Gastrocnemius medialis (tissue), 4 donors: ENCODE results near the gene GABRB3. TPM values are rescaled to one million over a fixed set of nuclear protein-coding genes. Genes with fewer than 3 reads are reported as not detected.
A peak's percentile ranks its signal among the peaks of the same experiment; 100 is the strongest.

Experiments used
- ATAC-seq, 2 donors: fragments of 150-250 bp; one replicate each; pipeline ENCODE4 v1.9.1; 2016
- DNase-seq, 2 donors: peaks; one replicate each; pipeline ENCODE4 v3.0.0-alpha.2; 2019
- H3K27ac ChIP-seq, 4 donors: fragments of 200-600 bp; sonication (generic); 1 replicate in 1 of 4; 2 replicates in 3 of 4; pipeline ENCODE4 v1.5.1; 2016 to 2018; ENCODE audit warnings: mild to moderate bottlenecking in 2 of 4, moderate library complexity in 1 of 4
- H3K27me3 ChIP-seq, 3 donors: fragments of 200-600 bp; sonication (generic) in 2 of 3; 1 replicate in 1 of 3; 2 replicates in 2 of 3; pipeline versions ENCODE4 v1.5.1 to v1.6.0; 2016 to 2019; ENCODE audit warnings: mild to moderate bottlenecking in 1 of 3, moderate library complexity in 1 of 3
- H3K36me3 ChIP-seq, 2 donors: fragments of 200-600 bp; sonication (generic) in 1 of 2; one replicate each; pipeline ENCODE4 v1.5.1; 2017 to 2018
- H3K4me1 ChIP-seq, 2 donors: fragments of 200-600 bp; sonication (generic) in 1 of 2; one replicate each; pipeline ENCODE4 v1.5.1; 2016 to 2017; ENCODE audit warnings: mild to moderate bottlenecking in 2 of 2
- H3K4me3 ChIP-seq, 4 donors: fragments of 200-600 bp; sonication (generic) in 3 of 4; 1 replicate in 1 of 4; 2 replicates in 3 of 4; pipeline ENCODE4 v1.5.1; 2016 to 2019; ENCODE audit warnings: mild to moderate bottlenecking in 2 of 4
- H3K9me3 ChIP-seq, 3 donors: fragments of 200-600 bp; sonication (generic) in 2 of 3; 1 replicate in 1 of 3; 2 replicates in 2 of 3; pipeline ENCODE4 v1.5.1; 2016 to 2019
- CTCF ChIP-seq, 5 experiments: fragments of 450-650 bp in 3 of 5; fragments of 200-600 bp in 2 of 5; sonication (generic) in 2 of 5; IDR thresholded peaks in 4 of 5; conservative IDR thresholded peaks in 1 of 5; 1 replicate in 4 of 5; 2 replicates in 1 of 5; pipeline ENCODE4 v1.5.1; 2016 to 2019; ENCODE audit warnings: antibody characterized with exemption in 5 of 5, mild to moderate bottlenecking in 3 of 5, moderate library complexity in 3 of 5
- POLR2A ChIP-seq, 2 donors: fragments of 450-650 bp; IDR thresholded peaks; one replicate each; pipeline ENCODE4 v1.6.1; 2017; ENCODE audit warnings: antibody characterized with exemption in 2 of 2, mild to moderate bottlenecking in 2 of 2, moderate library complexity in 2 of 2
- in situ Hi-C, 4 donors: fragments of 200-750 bp; cut with MboI; loops; one replicate each; pipeline versions ENCODE4 v1.15.0 to v1.8.0; 2017; ENCODE audit warnings: low sequenced_read_pairs in 4 of 4
- intact Hi-C: fragments of 100-400 bp; cut with DNase I; formaldehyde crosslinking; loops from one replicate; pipeline ENCODE4 v1.15.1; 2023; ENCODE audit warnings: low total_unique reads
- total RNA-seq, 4 donors: library from RNA; depleted of rRNA; stranded (reverse); fragments of >200 nt; gene quantifications; one replicate each; pipeline versions ENCODE4 v1.1.0 to v1.2.3, GENCODE V29; 2016

GABRB3 gene
- total RNA-seq, 4 donors from 2014 or later, result 0.23 to 0.91 (median 0.35) TPM

GRCh38 chr15:26773067-26773877, 406 bp upstream of the GABRB3 start:
- H3K27ac ChIP-seq, result no peak overlapping the region
- in situ Hi-C loops, result no loop called here
- no peak for ATAC-seq
- peak overlapping the region in 2 of 4 donors; percentile 15 to 21 for H3K4me3 ChIP-seq
- no peaks in the 10 kb centered on the region for H3K4me1 ChIP-seq
- H3K36me3 ChIP-seq, result no peaks in the 10 kb centered on the region
- TF ChIP-seq POLR2A (IDR thresholded peaks at IDR 0.05) (no peak), CTCF (IDR thresholded peaks at IDR 0.05 in 4 of 5, conservative IDR thresholded peaks at IDR 0.05 in 1 of 5) (no peak)
- no peak for DNase-seq
- no peaks in the 10 kb centered on the region for H3K9me3 ChIP-seq
- H3K27me3 ChIP-seq, result peaks cover 23 to 45% (median 23%) of the 10 kb centered on the region in 3 donors
- intact Hi-C loops, result no loop called here

GRCh38 chr15:26771578-26772153, 1.2 kb downstream of the GABRB3 start:
- in situ Hi-C loops (no loop called here), intact Hi-C loops (no loop called here)
- no peak for DNase-seq
- TF ChIP-seq POLR2A (IDR thresholded peaks at IDR 0.05) (no peak), CTCF (IDR thresholded peaks at IDR 0.05 in 4 of 5, conservative IDR thresholded peaks at IDR 0.05 in 1 of 5) (no peak)
- Histone ChIP-seq H3K9me3 (no peaks in the 10 kb centered on the region), H3K4me3 (peak overlapping the region in 1 of 4 donors; percentile 17), H3K4me1 (no peaks in the 10 kb centered on the region), H3K27ac (no peak overlapping the region), H3K36me3 (no peaks in the 10 kb centered on the region), H3K27me3 (peaks cover 23 to 45% (median 26%) of the 10 kb centered on the region in 3 donors)
- ATAC-seq, result no peak

- ATAC-seq (no peak), DNase-seq (no peak)
- Histone ChIP-seq H3K9me3 (no peaks in the 10 kb centered on the region), H3K27me3 (peaks cover 23 to 45% (median 26%) of the 10 kb centered on the region in 3 donors), H3K27ac (no peak overlapping the region), H3K4me3 (no peak overlapping the region), H3K4me1 (no peaks in the 10 kb centered on the region), H3K36me3 (no peaks in the 10 kb centered on the region)
- intact Hi-C loops (no loop called here), in situ Hi-C loops (no loop called here)
- TF ChIP-seq POLR2A (IDR thresholded peaks at IDR 0.05) (no peak), CTCF (IDR thresholded peaks at IDR 0.05 in 4 of 5, conservative IDR thresholded peaks at IDR 0.05 in 1 of 5) (no peak)
These were observed 1.7 kb downstream of the GABRB3 start for GRCh38 chr15:26771168-26771567.

- H3K27me3 ChIP-seq, result peaks cover 22 to 24% (median 22%) of the 10 kb centered on the region in 3 donors
- no peak for DNase-seq
- in situ Hi-C loops, result no loop called here
These were observed 5.6 kb downstream of the GABRB3 start for GRCh38 chr15:26767169-26767670.

More at GRCh38 chr15:26767169-26767670, 5.6 kb downstream of the GABRB3 start:
- ATAC-seq, result no peak
- Histone ChIP-seq H3K4me3 (no peak overlapping the region), H3K9me3 (no peaks in the 10 kb centered on the region), H3K36me3 (no peaks in the 10 kb centered on the region), H3K4me1 (no peaks in the 10 kb centered on the region), H3K27ac (no peak overlapping the region)
- intact Hi-C loops, result no loop called here
- TF ChIP-seq POLR2A (IDR thresholded peaks at IDR 0.05), result no peak
- no peak for TF ChIP-seq CTCF (IDR thresholded peaks at IDR 0.05 in 4 of 5, conservative IDR thresholded peaks at IDR 0.05 in 1 of 5)
